ENCODE measurements around the gene SLC25A15.

- no peak for TF ChIP-seq CTCF (conservative IDR thresholded peaks at IDR 0.05 in 1 of 2, IDR thresholded peaks at IDR 0.05 in 1 of 2; ENCODE audit: extremely low read depth in 1 of 2, insufficient read depth in 1 of 2, low read depth in 1 of 2, low read length in 2 of 2)
- TF ChIP-seq EZH2 (IDR thresholded peaks at IDR 0.05; ENCODE audit: borderline replicate concordance, low read length), result no peak
These were observed 33.4 kb upstream of the SLC25A15 start for GRCh38 chr13:40756042-40756441.
